WI38 (cell line): Measurements from ENCODE around the gene MLLT1.

Source experiments
- H3K4me3 ChIP-seq: 2 replicates; pipeline ENCODE4 v1.5.1; 2011; ENCODE audit warnings: low read depth, mild to moderate bottlenecking, control low read depth, low read length
- TF ChIP-seq, protein P1 (sequence below): IDR thresholded peaks from 2 replicates; pipeline ENCODE4 v1.5.1; 2012; ENCODE audit warnings: low read depth, mild to moderate bottlenecking, control low read depth, low read length

Gene MLLT1

GRCh38 chr19:6270076-6270745 lies 9.6 kb downstream of the MLLT1 start:
- no peak overlapping the region for H3K4me3 ChIP-seq
- TF ChIP-seq, protein P1, sequence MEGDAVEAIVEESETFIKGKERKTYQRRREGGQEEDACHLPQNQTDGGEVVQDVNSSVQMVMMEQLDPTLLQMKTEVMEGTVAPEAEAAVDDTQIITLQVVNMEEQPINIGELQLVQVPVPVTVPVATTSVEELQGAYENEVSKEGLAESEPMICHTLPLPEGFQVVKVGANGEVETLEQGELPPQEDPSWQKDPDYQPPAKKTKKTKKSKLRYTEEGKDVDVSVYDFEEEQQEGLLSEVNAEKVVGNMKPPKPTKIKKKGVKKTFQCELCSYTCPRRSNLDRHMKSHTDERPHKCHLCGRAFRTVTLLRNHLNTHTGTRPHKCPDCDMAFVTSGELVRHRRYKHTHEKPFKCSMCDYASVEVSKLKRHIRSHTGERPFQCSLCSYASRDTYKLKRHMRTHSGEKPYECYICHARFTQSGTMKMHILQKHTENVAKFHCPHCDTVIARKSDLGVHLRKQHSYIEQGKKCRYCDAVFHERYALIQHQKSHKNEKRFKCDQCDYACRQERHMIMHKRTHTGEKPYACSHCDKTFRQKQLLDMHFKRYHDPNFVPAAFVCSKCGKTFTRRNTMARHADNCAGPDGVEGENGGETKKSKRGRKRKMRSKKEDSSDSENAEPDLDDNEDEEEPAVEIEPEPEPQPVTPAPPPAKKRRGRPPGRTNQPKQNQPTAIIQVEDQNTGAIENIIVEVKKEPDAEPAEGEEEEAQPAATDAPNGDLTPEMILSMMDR = no peak

- TF ChIP-seq, protein P1 = no peak
- no peak overlapping the region for H3K4me3 ChIP-seq
Observed at GRCh38 chr19:6269101-6269886, 10.5 kb downstream of the MLLT1 start.

GRCh38 chr19:6268382-6268771 lies 11.4 kb downstream of the MLLT1 start:
- H3K4me3 ChIP-seq = no peak overlapping the region
- TF ChIP-seq, protein P1 = no peak

GRCh38 chr19:6267552-6268381 lies 12.0 kb downstream of the MLLT1 start:
- TF ChIP-seq, protein P1 = no peak

GRCh38 chr19:6264803-6265202 lies 15.0 kb downstream of the MLLT1 start:
- H3K4me3 ChIP-seq = no peak overlapping the region

More at GRCh38 chr19:6267552-6268381, 12.0 kb downstream of the MLLT1 start:
- no peak overlapping the region for H3K4me3 ChIP-seq

DNA sequence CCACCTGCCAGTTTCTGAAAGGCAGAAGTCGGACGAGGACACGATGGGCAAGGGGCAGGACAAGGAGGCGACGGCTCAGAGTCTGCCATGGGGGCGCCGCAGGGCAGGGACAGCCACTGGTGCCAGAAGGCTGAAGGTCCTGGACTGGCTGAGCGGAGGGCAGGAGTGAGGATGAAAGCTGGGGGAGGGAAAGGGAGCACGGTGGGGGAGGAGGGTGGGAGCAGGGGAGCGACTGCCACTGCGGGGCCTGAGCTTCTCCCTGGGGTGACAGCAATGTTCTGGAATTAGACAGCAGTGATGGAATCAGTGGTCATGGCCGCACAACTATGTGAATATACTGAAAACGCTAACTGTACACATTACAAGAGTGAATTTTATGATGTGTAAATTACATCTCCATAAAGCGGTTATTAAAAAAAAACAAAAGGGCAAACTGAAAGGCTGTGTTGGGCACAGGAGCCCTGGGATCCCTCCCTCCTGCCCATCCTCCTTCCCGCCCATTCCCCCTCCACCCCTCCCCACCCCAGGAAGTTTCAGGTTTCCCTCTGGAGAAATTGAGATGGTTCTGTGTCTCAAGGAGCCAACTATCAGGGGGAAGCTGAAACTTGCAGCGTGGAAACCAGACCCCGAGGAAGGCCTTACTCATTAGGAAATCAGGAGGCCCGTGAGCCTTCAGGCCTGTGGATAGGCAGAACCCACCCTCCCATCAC lies 15.9 kb downstream of the MLLT1 start:
- no peak overlapping the region for H3K4me3 ChIP-seq
- TF ChIP-seq, protein P1 = no peak

More at GRCh38 chr19:6264803-6265202, 15.0 kb downstream of the MLLT1 start:
- TF ChIP-seq, protein P1 = no peak
